Heart right ventricle (tissue), 16 donors: ENCODE measurements around the gene KSR1. TPM values are rescaled to one million over a fixed set of nuclear protein-coding genes. Genes with fewer than 3 reads are reported as not detected.

ENCODE experiments used
- ATAC-seq, 8 donors: fragments of 200-7000 bp; cut with Tn5 transposase; one replicate each; pipeline ENCODE4 v1.9.1; 2020; ENCODE audit warnings: mild to moderate bottlenecking in 8 of 8, moderate library complexity in 8 of 8, moderate number of reproducible peaks in 1 of 8
- DNase-seq, 2 donors: peaks; one replicate each; pipeline ENCODE4 v3.0.0-alpha.2; 2020
- H3K27ac ChIP-seq, 10 donors: fragments of 200-600 bp; sonication (generic) in 2 of 10; one replicate each; pipeline versions ENCODE4 v1.5.0 to v1.8.0; 2020 to 2022; ENCODE audit warnings: mild to moderate bottlenecking in 3 of 10
- H3K27me3 ChIP-seq, 7 donors: fragments of 200-600 bp; one replicate each; pipeline ENCODE4 v1.8.0; 2021 to 2022; ENCODE audit warnings: mild to moderate bottlenecking in 2 of 7
- H3K36me3 ChIP-seq, 9 donors: fragments of 200-600 bp; sonication (generic) in 1 of 9; one replicate each; pipeline versions ENCODE4 v1.5.0 to v1.8.0; 2020 to 2022; ENCODE audit warnings: mild to moderate bottlenecking in 2 of 9
- H3K4me1 ChIP-seq, 9 donors: fragments of 200-600 bp; sonication (generic) in 1 of 9; one replicate each; pipeline versions ENCODE4 v1.5.0 to v1.8.0; 2020 to 2022; ENCODE audit warnings: mild to moderate bottlenecking in 4 of 9
- H3K4me3 ChIP-seq, 10 donors: fragments of 200-600 bp; sonication (generic) in 2 of 10; one replicate each; pipeline versions ENCODE4 v1.5.0 to v1.8.0; 2020 to 2022; ENCODE audit warnings: mild to moderate bottlenecking in 7 of 10, moderate library complexity in 2 of 10
- H3K9me3 ChIP-seq, 11 donors: fragments of 200-600 bp in 10 of 11; sonication (generic) in 2 of 11; one replicate each; pipeline versions ENCODE4 v1.5.0 to v1.8.0; 2013 to 2022; ENCODE audit warnings: mild to moderate bottlenecking in 2 of 11, control low read depth in 1 of 11, moderate library complexity in 1 of 11
- WGBS, 2 donors: extraction: QIAGEN DNeasy Blood & Tissue Kit; methylation state at CpG; one replicate each; pipeline ENCODE4 v1.1.7; 2013; ENCODE audit warnings: inconsistent platforms in 1 of 2; 5-methylcytosine and 5-hydroxymethylcytosine counted together
- intact Hi-C, 10 donors: fragments of 100-400 bp; cut with DNase I; formaldehyde crosslinking; loops; one replicate each; pipeline versions ENCODE4 v1.11.1 to v1.14.2; 2022
- polyA plus RNA-seq, 2 donors: library from polyadenylated mRNA; stranded (reverse); fragments of 200-250 nt; gene quantifications; one replicate each; pipeline ENCODE4 v1.2.3, GENCODE V29; 2013
- total RNA-seq, 10 donors: library from RNA; stranded (reverse); fragmentation: NEBNext Ultra II Directional in 3 of 10; extraction: Animal tissue kit (Norgen Biotek cat#: 25700) in 3 of 10; gene quantifications; one replicate each; pipeline versions ENCODE4 v1.2.1 to v1.2.4, GENCODE V29; 2021 to 2023
- TF ChIP-seq, protein P1 (sequence below), 9 donors: fragments of 200-600 bp; sonication (generic) in 2 of 9; IDR thresholded peaks; one replicate each; pipeline versions ENCODE4 v1.5.0 to v1.8.0; 2021 to 2022; ENCODE audit warnings: antibody characterized with exemption in 9 of 9, mild to moderate bottlenecking in 5 of 9, moderate library complexity in 1 of 9
- donor health status: Arrhythmogenic right ventricular cardiomyopathy.
- donor health status: ischemic (EF 13 %, LVEDD 7.1; RV severe dilation, severe dysfunction).
- donor health status: healthy with polysubstance abuse.
- donor health status: DM: no; HTN: yes; CAD: no.
- donor health status: DM: no; HTN: no; CAD: no.
- donor health status: ischemic (EF 25% LVEDD 6.9; RV normal size, moderate dysfunction).
- donor health status: ischemic (EF 25% LVEDD 5.7; RV mildly dilated, moderate dysfunction).
- donor health status: healthy.
- donor health status: DM: yes; HTN: yes; CAD: no.
- donor health status: Ischemic cardiomyopathy.
- donor health status: ischemic (EF 35%, LVEDD 5.7; RV mildly dilated, moderate dysfunction).
- donor health status: nonischemic (EF 11% LVEDD 7.7; RV severe dilation, severe dysfunction).
- donor health status: DM: yes; HTN: yes; CAD: no.
- donor health status: PGD.
- donor health status: ischemic (EF 29% LVEDD 5.4; RV normal size, mild dysfunction).
- donor health status: nonischemic (EF 23%, LVEDD 6.1; RV moderate dilation, normal function).

KSR1 gene
- total and polyA plus RNA-seq, 12 donors = 5.6 to 19.6 (median 8.6) TPM

DNA sequence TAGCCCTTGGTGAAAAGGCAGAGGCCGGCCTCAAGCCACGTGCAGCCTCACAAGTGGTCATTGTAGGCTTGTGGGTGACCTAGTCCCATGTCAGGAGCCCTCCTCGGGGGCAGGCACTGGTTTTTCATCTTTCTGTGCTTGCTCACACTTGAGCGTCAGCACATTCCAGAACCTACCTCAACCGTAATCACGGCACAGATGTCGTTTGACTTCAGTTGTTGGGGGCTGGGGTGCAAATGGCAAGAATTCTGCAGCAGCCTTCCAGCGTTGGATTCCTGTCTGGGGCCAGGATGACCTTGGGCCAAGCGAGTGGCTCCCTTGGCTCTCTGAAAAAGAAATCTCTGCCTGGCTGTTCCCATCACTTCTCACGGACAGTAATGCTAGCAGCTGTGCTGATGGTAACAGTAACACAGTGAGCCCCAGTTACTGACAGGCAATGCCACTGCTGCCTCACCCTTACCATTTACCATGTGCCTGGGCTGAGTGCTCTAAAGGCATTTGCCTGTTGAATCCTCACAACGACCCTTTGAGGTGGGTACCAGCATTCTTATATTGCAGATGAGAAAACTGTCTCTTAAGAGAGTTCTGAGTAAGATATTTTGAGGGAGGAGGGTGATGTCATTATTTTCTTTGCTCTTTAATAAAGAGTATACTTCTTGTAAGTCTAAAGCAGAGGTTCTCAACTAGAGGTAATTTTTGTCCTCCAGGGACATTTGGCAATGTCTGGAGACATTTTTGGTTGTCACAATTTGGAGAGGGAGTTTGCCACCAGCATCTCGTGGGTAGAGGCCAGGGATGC, 46.5 kb downstream of the KSR1 start:
- Histone ChIP-seq H3K27me3 (no peaks in the 10 kb centered on the region), H3K27ac (peak overlapping the region in 1 of 10 donors; percentile 16), H3K36me3 (no peaks in the 10 kb centered on the region), H3K9me3 (peaks cover 0 to 12% (median 0%) of the 10 kb centered on the region in 11 donors), H3K4me1 (peaks cover 0 to 32% (median 14%) of the 10 kb centered on the region in 9 donors), H3K4me3 (no peak overlapping the region)
- 51 to 55% methylated on average over 12 of the region's 12 CpGs for WGBS, 2 donors
- TF ChIP-seq, protein P1, sequence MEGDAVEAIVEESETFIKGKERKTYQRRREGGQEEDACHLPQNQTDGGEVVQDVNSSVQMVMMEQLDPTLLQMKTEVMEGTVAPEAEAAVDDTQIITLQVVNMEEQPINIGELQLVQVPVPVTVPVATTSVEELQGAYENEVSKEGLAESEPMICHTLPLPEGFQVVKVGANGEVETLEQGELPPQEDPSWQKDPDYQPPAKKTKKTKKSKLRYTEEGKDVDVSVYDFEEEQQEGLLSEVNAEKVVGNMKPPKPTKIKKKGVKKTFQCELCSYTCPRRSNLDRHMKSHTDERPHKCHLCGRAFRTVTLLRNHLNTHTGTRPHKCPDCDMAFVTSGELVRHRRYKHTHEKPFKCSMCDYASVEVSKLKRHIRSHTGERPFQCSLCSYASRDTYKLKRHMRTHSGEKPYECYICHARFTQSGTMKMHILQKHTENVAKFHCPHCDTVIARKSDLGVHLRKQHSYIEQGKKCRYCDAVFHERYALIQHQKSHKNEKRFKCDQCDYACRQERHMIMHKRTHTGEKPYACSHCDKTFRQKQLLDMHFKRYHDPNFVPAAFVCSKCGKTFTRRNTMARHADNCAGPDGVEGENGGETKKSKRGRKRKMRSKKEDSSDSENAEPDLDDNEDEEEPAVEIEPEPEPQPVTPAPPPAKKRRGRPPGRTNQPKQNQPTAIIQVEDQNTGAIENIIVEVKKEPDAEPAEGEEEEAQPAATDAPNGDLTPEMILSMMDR (IDR thresholded peaks at IDR 0.05) = no peak
- ATAC-seq = peak in 7 of 8 donors; percentile 45 to 69 (median 66)
- intact Hi-C loops = no loop called here
- no peak for DNase-seq

DNA sequence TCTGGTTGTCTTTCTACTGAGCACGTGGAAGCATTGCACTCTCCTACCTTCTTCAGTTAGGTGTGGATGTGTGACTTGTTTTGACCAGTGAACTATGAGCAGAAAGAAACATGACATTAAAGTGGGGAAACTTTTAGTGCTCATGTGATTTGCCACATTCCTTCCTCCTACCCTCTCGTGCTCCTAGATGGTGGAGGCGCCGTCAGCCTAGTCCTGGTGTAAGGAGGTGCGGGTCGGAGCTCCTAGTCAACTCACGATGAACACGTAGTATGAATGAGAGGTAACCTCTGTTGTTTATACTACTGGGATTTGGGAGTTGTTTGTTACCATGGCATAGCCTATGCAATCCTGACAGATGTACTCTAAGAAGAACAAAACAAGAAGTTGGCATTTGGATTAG, 47.4 kb downstream of the KSR1 start:
- no peak overlapping the region for H3K27ac ChIP-seq
- ATAC-seq (no peak), DNase-seq (no peak)
- H3K36me3 ChIP-seq = no peaks in the 10 kb centered on the region
- H3K9me3 ChIP-seq = peaks cover 0 to 12% (median 0%) of the 10 kb centered on the region in 11 donors
- H3K4me1 ChIP-seq = peaks cover 0 to 32% (median 17%) of the 10 kb centered on the region in 9 donors
- TF ChIP-seq, protein P1 (IDR thresholded peaks at IDR 0.05) = no peak
- intact Hi-C loops = no loop called here
- WGBS, 2 donors = 95 to 96% methylated on average over 8 of the region's 8 CpGs
- no peak overlapping the region for H3K4me3 ChIP-seq
- H3K27me3 ChIP-seq = no peaks in the 10 kb centered on the region

DNA sequence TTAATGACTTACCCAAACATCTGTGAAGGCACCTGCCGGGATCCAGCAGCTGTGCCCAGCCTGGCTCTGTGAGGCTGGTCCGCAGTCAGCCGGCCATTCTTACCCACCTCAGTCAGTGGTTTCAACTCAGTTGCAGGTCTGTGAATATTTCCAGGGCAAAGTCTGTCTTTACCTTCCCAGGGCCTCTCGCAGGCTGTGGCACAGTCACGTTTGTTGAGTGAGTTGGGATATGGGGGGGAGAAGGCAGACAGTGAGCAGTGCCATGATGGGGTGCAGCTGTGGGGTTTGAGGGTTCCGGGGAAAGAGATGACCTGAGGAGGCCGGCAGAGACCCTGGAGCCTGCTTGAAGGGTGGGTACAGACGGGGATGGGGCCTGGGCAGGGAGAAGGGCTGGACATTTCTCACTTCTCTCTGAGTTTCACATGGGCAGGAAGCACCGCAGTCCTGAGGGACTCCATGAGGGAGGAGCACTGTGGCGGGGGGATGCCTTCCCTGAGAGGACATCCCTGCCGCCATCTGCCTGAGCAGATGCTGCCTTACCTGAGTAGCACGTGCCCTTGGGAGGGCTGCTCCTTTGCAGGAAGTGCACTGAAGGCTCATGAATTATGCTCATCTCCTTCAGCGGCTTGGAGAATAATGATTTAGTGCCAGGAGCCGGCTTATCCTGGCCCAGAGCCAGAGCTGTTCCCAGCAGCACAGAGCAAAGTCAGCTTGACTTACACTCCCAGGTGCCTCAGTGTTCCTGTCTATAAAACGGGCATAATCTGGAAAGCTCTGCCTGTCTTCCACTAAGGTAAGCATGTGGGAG, 48.1 kb downstream of the KSR1 start:
- Histone ChIP-seq H3K4me3 (no peak overlapping the region), H3K36me3 (no peaks in the 10 kb centered on the region), H3K9me3 (peaks cover 0 to 12% (median 0%) of the 10 kb centered on the region in 11 donors), H3K27ac (no peak overlapping the region), H3K27me3 (no peaks in the 10 kb centered on the region), H3K4me1 (peaks cover 0 to 29% (median 17%) of the 10 kb centered on the region in 9 donors)
- DNase-seq (no peak), ATAC-seq (peak in 3 of 8 donors; percentile 5 to 25 (median 23))
- TF ChIP-seq, protein P1 (IDR thresholded peaks at IDR 0.05) = no peak
- intact Hi-C loops = no loop called here
- WGBS, 2 donors = 62 to 75% methylated on average over 15 of the region's 15 CpGs
